ENCODE results near the gene DOP1A.
A peak's percentile ranks its signal among the peaks of the same experiment; 100 is the strongest.

GRCh38 chr6:83065511-83066192, 1.8 kb upstream of the DOP1A start, which contains the start of gene UBE3D:
- no peak for TF ChIP-seq CEBPB (IDR thresholded peaks at IDR 0.05)
- peak; percentile 55 for TF ChIP-seq TAF1 (IDR thresholded peaks at IDR 0.05; ENCODE audit: low read depth)
- TF ChIP-seq MAX (IDR thresholded peaks at IDR 0.05), result peak; percentile 88
- TF ChIP-seq RAD21 (IDR thresholded peaks at IDR 0.05; ENCODE audit: low read depth), result peak; percentile 16; the same call in 1 of the 2 replicates
- TF ChIP-seq ZBTB7A (IDR thresholded peaks at IDR 0.05; ENCODE audit: low read depth), result 0 out of 2 replicates have a peak, but pooled peaks have one; percentile 61
- no peak; the same call in 1 of the 2 replicates for TF ChIP-seq EGR1 (IDR thresholded peaks at IDR 0.05)
- TF ChIP-seq REST (IDR thresholded peaks at IDR 0.05; ENCODE audit: low read depth), result no peak
- TF ChIP-seq EP300 (IDR thresholded peaks at IDR 0.05; ENCODE audit: borderline replicate concordance), result no peak
- 0 out of 2 replicates have a peak, but pooled peaks have one; percentile 14 for TF ChIP-seq CREB1 (IDR thresholded peaks at IDR 0.05; ENCODE audit: low read depth)
- peak; percentile 42; the same call in 1 of the 2 replicates for TF ChIP-seq TCF12 (IDR thresholded peaks at IDR 0.05; ENCODE audit: low read depth)
- 0 out of 2 replicates have a peak, but pooled peaks have one; percentile 35 for TF ChIP-seq YY1 (IDR thresholded peaks at IDR 0.05; ENCODE audit: low read depth)
- peak; percentile 84 for TF ChIP-seq USF1 (IDR thresholded peaks at IDR 0.05)
